AG04449 (cell line): ENCODE results near the gene APBA1.

Experiments
- CTCF ChIA-PET: fragments of 350-600 bp; formaldehyde crosslinking; extraction: SDS; loops from one replicate; lab custom pipeline; 2021; ENCODE audit warnings: antibody characterized with exemption; lab: Yijun Ruan, JAX
- POLR2A ChIA-PET: fragments of 400-600, 350-600 bp; formaldehyde crosslinking; extraction: SDS; loops from one replicate; lab custom pipeline; 2020; ENCODE audit warnings: antibody characterized with exemption, inconsistent platforms; lab: Yijun Ruan, JAX
- DNase-seq: peaks from one replicate; pipeline ENCODE4 v3.0.0-alpha.2; 2010; ENCODE audit warnings: low read depth, low spot score
- H3K4me3 ChIP-seq: 2 replicates; pipeline ENCODE4 v1.5.1; 2011; ENCODE audit warnings: low read depth, mild to moderate bottlenecking, control low read depth, low read length
- TF ChIP-seq, protein P1 (sequence below): IDR thresholded peaks from one replicate; pipeline ENCODE4 v1.5.1; 2011; ENCODE audit warnings: mild to moderate bottlenecking, moderate library complexity, low read length, control low read depth, inconsistent platforms; ENCODE audit not compliant: insufficient read depth; ENCODE audit errors: missing control alignments

The APBA1 gene

DNA sequence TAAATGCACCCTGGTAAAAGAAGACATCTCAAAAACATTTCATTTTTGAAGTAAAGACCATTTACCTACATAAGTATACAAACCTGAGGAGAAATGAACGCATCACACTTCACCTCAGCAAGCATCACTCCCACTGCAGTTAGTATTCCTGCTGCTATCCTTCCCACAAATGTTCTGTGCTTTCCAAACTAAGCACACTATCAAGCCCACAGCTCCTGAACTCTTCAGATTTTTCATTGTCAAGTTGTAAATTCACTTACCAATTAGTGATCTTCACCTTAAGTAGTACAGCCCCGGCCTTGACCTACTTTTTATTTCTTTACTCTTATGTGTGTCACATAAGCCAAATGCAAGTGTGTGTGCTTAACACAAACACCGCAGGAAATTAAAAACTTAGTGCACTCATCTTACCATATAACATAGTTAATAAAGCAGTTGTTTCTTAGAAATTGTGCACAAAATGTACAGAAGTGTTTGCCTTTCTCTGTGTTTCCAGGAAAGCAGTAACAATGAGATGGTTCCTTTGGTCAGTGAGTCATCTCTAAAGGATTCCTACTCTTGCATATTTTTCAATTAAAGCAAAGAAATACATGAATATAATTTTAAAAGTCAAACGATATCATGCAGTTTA lies 169.4 kb downstream of the APBA1 start:
- H3K4me3 ChIP-seq: no peak overlapping the region
- TF ChIP-seq, protein P1, sequence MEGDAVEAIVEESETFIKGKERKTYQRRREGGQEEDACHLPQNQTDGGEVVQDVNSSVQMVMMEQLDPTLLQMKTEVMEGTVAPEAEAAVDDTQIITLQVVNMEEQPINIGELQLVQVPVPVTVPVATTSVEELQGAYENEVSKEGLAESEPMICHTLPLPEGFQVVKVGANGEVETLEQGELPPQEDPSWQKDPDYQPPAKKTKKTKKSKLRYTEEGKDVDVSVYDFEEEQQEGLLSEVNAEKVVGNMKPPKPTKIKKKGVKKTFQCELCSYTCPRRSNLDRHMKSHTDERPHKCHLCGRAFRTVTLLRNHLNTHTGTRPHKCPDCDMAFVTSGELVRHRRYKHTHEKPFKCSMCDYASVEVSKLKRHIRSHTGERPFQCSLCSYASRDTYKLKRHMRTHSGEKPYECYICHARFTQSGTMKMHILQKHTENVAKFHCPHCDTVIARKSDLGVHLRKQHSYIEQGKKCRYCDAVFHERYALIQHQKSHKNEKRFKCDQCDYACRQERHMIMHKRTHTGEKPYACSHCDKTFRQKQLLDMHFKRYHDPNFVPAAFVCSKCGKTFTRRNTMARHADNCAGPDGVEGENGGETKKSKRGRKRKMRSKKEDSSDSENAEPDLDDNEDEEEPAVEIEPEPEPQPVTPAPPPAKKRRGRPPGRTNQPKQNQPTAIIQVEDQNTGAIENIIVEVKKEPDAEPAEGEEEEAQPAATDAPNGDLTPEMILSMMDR: no peak
- ChIA-PET POLR2A (no interaction called here), CTCF (no interaction called here)
- no peak for DNase-seq

- ChIA-PET CTCF (no interaction called here), POLR2A (no interaction called here)
- H3K4me3 ChIP-seq: no peak overlapping the region
- TF ChIP-seq, protein P1: no peak
- DNase-seq: no peak
Measured at GRCh38 chr9:69500896-69501295, 171.3 kb downstream of the APBA1 start.

GRCh38 chr9:69499959-69500358 lies 172.2 kb downstream of the APBA1 start:
- TF ChIP-seq, protein P1: no peak
- POLR2A ChIA-PET: no interaction called here
- no peak for DNase-seq
- no peak overlapping the region for H3K4me3 ChIP-seq
- CTCF ChIA-PET: interaction anchor here (1.3 kb wide), 1 partner anchor 13 kb away, joined by 3 read pairs; no protein-coding TSS in a partner anchor

- POLR2A ChIA-PET: no interaction called here
- CTCF ChIA-PET: interaction anchor here (1.3 kb wide), 1 partner anchor 14 kb away, joined by 3 read pairs; no protein-coding TSS in a partner anchor
- TF ChIP-seq, protein P1: no peak
- no peak for DNase-seq
- no peak overlapping the region for H3K4me3 ChIP-seq
Measured at GRCh38 chr9:69499407-69499806, 172.8 kb downstream of the APBA1 start.

DNA sequence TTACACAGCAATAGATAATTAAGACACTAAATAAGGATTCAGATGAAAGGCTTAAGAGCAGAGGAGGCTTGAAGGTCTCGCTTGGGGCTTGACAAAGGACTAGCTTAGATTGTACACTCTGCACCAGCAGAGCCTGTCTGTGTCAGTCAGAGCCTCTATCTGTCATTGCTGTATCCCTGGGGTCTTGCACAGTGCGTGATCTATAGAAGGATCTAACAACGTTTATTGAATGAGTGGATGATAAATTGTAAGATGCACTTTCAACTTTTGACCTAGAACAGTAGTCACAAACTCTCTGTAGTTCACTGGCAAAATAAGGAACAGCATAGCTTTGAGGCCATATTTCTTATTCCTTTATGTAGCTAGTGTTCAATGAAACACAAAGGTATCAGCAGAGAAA lies 173.7 kb downstream of the APBA1 start:
- ChIA-PET POLR2A (no interaction called here), CTCF (interaction anchor here (1.3 kb wide), 1 partner anchor 15 kb away, joined by 3 read pairs; no protein-coding TSS in a partner anchor)
- H3K4me3 ChIP-seq: no peak overlapping the region
- TF ChIP-seq, protein P1: no peak
- DNase-seq: no peak

DNA sequence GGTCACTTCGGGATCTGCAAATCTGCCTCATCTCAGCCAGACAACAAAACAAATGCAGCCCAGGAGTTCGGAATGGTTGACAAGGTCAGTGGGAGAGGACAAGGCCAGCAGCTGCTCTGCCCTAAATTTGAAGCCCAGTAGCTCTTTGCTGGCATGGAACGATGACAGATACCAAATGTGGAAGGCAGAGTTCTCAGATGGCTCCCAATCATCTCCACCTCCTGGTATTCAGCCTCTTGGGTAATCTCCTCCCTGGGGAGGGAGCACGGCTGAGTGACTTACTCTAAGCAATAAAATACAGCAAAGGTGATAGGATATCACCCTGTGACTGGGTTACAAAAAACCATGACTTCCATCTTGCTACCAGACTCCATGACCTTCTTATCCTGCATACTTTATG lies 174.4 kb downstream of the APBA1 start:
- TF ChIP-seq, protein P1: no peak
- CTCF ChIA-PET: no interaction called here
- H3K4me3 ChIP-seq: no peak overlapping the region
- no peak for DNase-seq
- POLR2A ChIA-PET: no interaction called here
